GM18868 (cell line): Measurements from ENCODE around the gene DGKG.

Experiments
- ATAC-seq: cut with Tn5 transposase; IDR thresholded peaks from one replicate; pipeline ENCODE4 v1.9.1; 2021; ENCODE audit warnings: mild to moderate bottlenecking, moderate library complexity; ENCODE audit not compliant: unreplicated experiment

DGKG gene

GRCh38 chr3:186361762-186362536 lies at the start of gene DGKG:
Gene DGKG, minus strand, starts transcription at chr3:186362234. Its CDS starts 41,775 bp downstream, at chr3:186320459.
- peak; percentile 74 for ATAC-seq

- no peak for ATAC-seq
These were observed 49.1 kb upstream of the DGKG start for GRCh38 chr3:186411089-186411488.

GRCh38 chr3:186406669-186407635 lies 44.9 kb upstream of the DGKG start:
- ATAC-seq, result no peak

DNA sequence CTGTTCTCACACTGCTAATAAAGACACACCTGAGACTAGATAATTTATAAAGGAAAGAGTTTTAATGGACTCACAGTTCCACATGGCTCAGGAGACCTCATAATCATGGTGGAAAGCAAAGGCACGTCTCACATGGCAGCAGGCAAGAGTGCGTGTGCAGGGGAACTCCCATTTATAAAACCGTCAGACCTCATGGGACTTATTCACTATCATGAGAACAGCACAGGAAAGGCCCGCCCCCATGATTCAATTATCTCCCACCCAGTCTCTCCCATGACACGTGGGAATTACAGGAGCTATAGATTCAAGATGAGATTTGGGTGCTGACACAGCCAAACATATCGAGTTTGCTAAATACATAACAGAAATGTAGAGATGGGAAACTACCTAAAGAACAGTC lies 39.5 kb upstream of the DGKG start:
- ATAC-seq, result no peak

GRCh38 chr3:186400662-186401061 lies 38.6 kb upstream of the DGKG start:
- ATAC-seq, result no peak

DNA sequence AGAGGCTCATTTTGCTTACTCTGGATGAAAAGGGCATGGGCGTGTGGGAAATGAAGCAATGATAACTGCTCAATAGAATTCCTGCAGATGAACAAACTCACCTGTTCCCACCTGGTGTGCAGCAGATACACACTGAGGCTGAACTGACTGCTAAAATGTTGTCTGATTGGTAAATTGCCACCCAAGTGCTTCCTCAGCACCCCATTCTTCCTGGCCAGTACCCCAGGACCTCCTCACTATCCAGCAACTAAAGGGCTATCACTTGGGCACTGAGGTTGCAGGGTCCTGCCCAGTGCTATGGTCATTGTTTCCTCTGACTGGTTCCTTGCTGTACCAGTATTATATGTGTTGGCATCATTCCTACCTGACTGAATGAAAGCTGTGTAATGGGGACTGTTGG lies 38.0 kb upstream of the DGKG start:
- ATAC-seq, result no peak

DNA sequence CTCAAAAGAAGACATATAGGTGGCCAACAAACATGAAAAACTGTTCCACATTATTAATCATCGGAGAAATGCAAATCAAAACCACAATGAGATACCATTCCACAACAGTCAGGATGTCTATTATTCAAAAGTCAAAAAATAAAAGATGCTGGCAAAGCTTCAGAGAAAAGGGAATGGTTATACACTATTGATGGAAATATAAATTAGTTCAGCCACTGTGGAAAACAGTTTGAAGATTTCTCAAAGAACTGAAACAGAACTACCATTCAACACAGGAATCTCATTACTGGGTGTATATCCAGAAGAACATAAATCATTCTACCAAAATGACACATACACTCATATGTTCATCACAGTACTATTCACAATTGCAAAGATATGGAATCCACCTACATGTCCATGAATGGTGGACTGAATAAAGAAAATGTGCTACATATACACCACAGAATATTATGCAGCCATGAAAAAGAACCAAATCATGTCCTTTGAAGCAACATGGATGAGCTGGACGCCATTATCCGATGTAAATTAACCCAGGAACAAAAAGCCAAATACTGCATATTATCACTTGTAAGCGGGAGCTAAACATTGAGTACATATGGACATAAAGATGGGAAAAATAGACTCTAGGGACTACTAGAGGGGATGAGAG lies 32.7 kb upstream of the DGKG start:
- no peak for ATAC-seq

GRCh38 chr3:186386883-186387560 lies 25.0 kb upstream of the DGKG start:
- no peak for ATAC-seq

DNA sequence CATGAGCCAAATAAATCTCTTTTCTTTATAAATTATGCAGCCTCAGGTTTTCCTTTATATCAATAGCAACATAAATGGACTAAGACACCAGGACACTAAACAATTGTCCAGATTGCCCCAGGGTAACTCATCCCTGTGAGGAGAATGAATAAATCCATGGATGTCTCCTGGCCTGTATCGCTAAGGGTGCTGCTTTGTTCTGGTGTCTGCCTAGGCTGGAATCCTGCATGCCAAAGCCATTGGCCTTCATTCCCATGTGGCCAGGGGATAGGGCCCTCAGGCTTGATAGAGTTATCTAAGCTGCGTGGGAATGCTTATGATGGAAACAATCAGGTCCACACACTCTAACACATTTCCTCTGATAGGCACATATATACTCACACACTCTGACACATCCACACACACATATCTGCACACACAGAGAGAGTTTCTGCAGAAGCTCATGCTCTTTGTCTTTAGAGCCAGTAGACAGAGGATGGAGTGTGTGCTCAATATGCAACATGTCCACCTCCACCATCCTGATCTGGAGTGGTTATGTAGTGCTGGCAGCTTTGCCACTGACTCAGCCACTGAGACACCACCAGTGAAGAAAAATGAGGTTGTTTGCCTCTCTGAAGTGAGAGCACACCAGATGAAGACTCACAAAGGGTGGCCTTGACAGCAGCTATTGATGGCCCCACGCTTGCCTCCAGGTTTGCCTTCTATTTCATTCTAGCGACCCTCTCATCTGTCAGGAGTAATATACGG lies 24.0 kb upstream of the DGKG start:
- ATAC-seq, result no peak

- ATAC-seq, result no peak
These were observed 21.3 kb upstream of the DGKG start for GRCh38 chr3:186383026-186383993.

GRCh38 chr3:186382217-186382885 lies 20.3 kb upstream of the DGKG start:
- ATAC-seq, result no peak

DNA sequence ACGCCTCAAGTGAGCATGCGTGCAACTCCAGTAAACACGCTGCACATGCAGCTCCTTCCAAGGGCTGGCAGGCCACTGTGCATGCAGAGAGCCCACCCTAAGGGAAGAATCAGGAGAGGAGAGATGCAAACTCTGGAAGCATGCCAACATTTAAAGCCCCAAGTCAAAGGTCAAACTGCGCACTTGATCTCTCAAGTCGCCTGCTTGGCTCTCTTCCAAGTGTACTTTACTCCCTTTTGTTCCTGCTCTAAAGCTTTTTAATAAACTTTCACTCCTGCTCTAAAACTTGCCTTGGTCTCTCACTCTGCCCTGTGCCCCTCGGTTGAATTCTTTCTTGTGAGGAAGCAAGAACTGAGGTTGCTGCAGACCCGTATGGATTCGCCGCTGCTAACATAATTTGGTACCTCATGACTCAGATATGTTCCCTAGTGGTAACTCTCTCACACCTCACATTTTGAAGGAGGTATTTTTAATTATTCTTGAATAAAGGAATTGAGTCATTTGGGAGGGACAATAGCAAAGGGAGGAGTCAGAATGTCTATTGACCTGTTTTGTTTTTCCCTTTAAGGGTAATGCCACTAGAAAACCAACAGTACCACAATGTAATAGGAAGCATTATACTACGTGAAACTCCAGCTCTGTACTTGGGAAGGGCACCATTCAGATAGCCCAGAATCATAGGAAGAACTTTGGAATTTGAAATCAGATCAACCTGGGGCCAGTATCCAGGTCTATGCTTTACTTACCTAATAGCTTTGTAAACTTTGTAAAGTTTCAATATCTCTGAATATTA lies 19.6 kb upstream of the DGKG start:
- ATAC-seq, result no peak

DNA sequence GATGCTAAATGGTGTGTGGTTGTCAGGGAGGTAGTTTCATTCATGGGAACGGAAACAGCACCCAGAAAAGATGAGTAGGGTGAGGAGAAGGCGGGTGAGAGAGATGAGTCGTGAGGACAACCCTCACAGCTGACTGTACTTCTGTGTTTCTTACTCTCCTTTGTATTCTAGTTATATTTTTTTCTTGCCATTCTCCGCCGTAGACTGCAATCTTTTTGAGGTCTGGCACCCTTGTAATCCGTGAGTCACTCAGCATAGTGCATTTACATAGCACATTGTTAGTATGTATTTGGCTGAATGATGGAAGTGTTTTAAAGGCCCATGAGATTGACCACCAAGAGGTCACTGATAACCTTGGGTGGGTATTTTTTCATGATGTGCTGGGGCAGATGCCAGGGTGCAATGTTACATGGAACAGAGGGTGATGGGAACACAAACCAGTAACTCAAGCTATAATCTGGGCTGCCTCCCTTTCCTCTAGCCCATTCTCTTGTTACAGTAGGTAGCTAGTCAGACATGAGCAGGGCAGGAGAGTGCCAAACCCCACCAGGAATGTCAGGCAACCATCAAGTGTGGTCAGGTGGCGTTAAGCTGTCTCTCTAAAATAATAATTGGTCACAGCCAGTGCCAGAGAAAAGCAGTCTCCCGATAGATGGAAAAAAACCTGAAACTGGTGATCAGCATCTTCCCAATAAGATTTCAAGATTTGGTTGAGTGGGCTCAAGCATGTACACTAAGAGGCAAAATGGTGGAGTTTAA lies 18.8 kb upstream of the DGKG start:
- ATAC-seq, result no peak

DNA sequence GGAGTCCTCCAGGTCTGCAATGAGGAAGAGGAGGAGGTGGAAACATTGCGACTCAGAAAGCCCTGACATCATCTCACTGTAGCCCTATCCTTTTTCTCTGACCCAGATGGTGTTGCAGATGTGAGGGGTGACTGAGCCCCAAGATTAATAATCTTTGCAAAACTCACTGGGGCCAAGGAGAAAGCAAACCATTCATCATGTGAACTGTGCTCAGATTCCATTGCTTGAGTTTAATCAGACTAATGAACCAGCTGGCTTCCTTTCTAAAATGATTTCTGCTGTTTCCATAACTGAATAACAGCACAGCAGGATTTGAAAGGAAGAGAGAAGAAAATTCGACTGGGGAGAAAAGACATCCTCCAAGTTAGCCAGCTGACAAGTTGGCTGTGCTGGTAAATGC lies 13.4 kb upstream of the DGKG start:
- ATAC-seq, result no peak

DNA sequence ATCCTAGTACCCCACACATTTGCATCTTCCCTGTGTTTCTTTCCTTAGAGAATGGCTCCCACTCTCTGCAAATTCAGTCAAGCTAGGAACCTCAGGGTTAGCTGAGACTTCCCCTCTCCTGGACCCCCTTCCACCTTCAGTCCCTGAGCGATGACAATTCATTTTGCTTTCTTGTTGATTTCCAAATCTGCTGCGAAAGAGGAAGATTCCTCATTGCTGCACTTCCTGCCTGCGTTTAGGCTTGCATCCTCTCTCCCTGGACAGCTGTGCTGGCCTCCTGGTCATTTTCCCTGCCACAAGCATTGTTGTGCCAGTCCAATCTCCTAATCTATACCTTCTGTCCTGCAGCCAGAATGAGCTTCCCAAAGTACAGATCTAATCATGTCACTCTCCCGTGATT lies 12.3 kb upstream of the DGKG start:
- no peak for ATAC-seq

- no peak for ATAC-seq
These were observed 7.2 kb upstream of the DGKG start for GRCh38 chr3:186369217-186369616.

DNA sequence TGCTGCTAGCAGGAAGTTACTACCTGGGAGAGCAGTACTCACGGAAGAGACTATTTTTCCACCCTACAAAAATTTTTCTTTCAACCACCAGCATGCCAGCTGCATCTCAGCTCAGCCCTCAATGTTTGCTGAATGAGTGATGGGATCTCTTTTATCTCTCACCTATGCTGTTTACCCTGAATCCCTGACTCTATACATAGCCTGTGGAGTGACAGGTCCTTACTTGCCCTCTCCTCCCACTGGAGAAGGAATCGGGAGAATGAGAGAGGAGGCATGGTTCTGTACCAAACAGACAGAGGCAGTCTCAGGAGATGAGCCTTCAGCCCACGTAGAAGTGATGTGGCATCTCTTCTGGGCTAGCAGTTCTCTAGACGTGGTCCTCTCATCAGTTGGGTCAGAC lies 6.7 kb upstream of the DGKG start:
- ATAC-seq, result no peak
